ENCODE results near the gene SULT2B1. TPM values are rescaled to one million over a fixed set of nuclear protein-coding genes. Genes with fewer than 3 reads are reported as not detected.

The SULT2B1 gene
- total and polyA plus RNA-seq, 2 donors (not counting 1 experiment from before 2014, with no cell fraction given): 0.10 to 0.33 TPM

- Histone ChIP-seq H3K27me3 (ENCODE audit: control insufficient read depth, insufficient read depth, low read length) (no peaks in the 10 kb centered on the region), H3K4me1 (ENCODE audit: control insufficient read depth, extremely low read depth, insufficient read depth, low read length) (no peaks in the 10 kb centered on the region), H3K36me3 (ENCODE audit: control insufficient read depth, insufficient read depth, low read length) (no peaks in the 10 kb centered on the region), H2AFZ (ENCODE audit: low read length) (no peak overlapping the region), H3K4me3 (replicated peaks in 1 of 4; ENCODE audit: control extremely low read depth in 1 of 4, insufficient read depth in 1 of 4, low read depth in 3 of 4, low read length in 4 of 4) (no peak overlapping the region), H3K9me3 (ENCODE audit: control insufficient read depth, insufficient read depth, low read depth, low read length) (no peaks in the 10 kb centered on the region), H3K27ac (ENCODE audit: insufficient read depth, low read length) (no peak overlapping the region), H3K79me2 (ENCODE audit: control insufficient read depth, insufficient read depth, low read length) (no peaks in the 10 kb centered on the region), H3K4me2 (ENCODE audit: extremely low read depth, insufficient read depth, low read length) (no peak overlapping the region), H3K9ac (ENCODE audit: insufficient read depth, low read length) (no peak overlapping the region), H4K20me1 (ENCODE audit: control insufficient read depth, extremely low read depth, insufficient read depth, low read length) (no peaks in the 10 kb centered on the region)
- no peak for DNase-seq (ENCODE audit: low read depth in 2 of 2)
- TF ChIP-seq EZH2 (IDR thresholded peaks at IDR 0.05; ENCODE audit: low read length, missing control alignments) (no peak), CTCF (conservative IDR thresholded peaks at IDR 0.05 in 1 of 2, IDR thresholded peaks at IDR 0.05 in 1 of 2; ENCODE audit: low read depth in 1 of 2, low read length in 2 of 2) (no peak)
These were observed 39.0 kb downstream of the SULT2B1 start for GRCh38 chr19:48591021-48591420.

- Histone ChIP-seq H4K20me1 (ENCODE audit: control insufficient read depth, extremely low read depth, insufficient read depth, low read length) (no peaks in the 10 kb centered on the region), H3K79me2 (ENCODE audit: control insufficient read depth, insufficient read depth, low read length) (no peaks in the 10 kb centered on the region), H2AFZ (ENCODE audit: low read length) (no peak overlapping the region), H3K4me1 (ENCODE audit: control insufficient read depth, extremely low read depth, insufficient read depth, low read length) (no peaks in the 10 kb centered on the region), H3K36me3 (ENCODE audit: control insufficient read depth, insufficient read depth, low read length) (no peaks in the 10 kb centered on the region), H3K27ac (ENCODE audit: insufficient read depth, low read length) (no peak overlapping the region), H3K9ac (ENCODE audit: insufficient read depth, low read length) (no peak overlapping the region), H3K27me3 (ENCODE audit: control insufficient read depth, insufficient read depth, low read length) (no peaks in the 10 kb centered on the region), H3K9me3 (ENCODE audit: control insufficient read depth, insufficient read depth, low read depth, low read length) (no peaks in the 10 kb centered on the region), H3K4me3 (replicated peaks in 1 of 4; ENCODE audit: control extremely low read depth in 1 of 4, insufficient read depth in 1 of 4, low read depth in 3 of 4, low read length in 4 of 4) (no peak overlapping the region), H3K4me2 (ENCODE audit: extremely low read depth, insufficient read depth, low read length) (no peak overlapping the region)
- DNase-seq (ENCODE audit: low read depth in 2 of 2): no peak
- no peak for TF ChIP-seq EZH2 (IDR thresholded peaks at IDR 0.05; ENCODE audit: low read length, missing control alignments)
- TF ChIP-seq CTCF (conservative IDR thresholded peaks at IDR 0.05 in 1 of 2, IDR thresholded peaks at IDR 0.05 in 1 of 2; ENCODE audit: low read depth in 1 of 2, low read length in 2 of 2): no peak
These were observed 43.2 kb downstream of the SULT2B1 start for GRCh38 chr19:48595171-48595570.

- H2AFZ ChIP-seq (ENCODE audit: low read length): no peak overlapping the region
- H4K20me1 ChIP-seq (ENCODE audit: control insufficient read depth, extremely low read depth, insufficient read depth, low read length): no peaks in the 10 kb centered on the region
- no peak for DNase-seq (ENCODE audit: low read depth in 2 of 2)
- no peaks in the 10 kb centered on the region for H3K36me3 ChIP-seq (ENCODE audit: control insufficient read depth, insufficient read depth, low read length)
- no peaks in the 10 kb centered on the region for H3K9me3 ChIP-seq (ENCODE audit: control insufficient read depth, insufficient read depth, low read depth, low read length)
- no peaks in the 10 kb centered on the region for H3K27me3 ChIP-seq (ENCODE audit: control insufficient read depth, insufficient read depth, low read length)
- H3K9ac ChIP-seq (ENCODE audit: insufficient read depth, low read length): no peak overlapping the region
- H3K4me2 ChIP-seq (ENCODE audit: extremely low read depth, insufficient read depth, low read length): no peak overlapping the region
- H3K4me1 ChIP-seq (ENCODE audit: control insufficient read depth, extremely low read depth, insufficient read depth, low read length): no peaks in the 10 kb centered on the region
- no peak for TF ChIP-seq EZH2 (IDR thresholded peaks at IDR 0.05; ENCODE audit: low read length, missing control alignments)
- TF ChIP-seq CTCF (conservative IDR thresholded peaks at IDR 0.05 in 1 of 2, IDR thresholded peaks at IDR 0.05 in 1 of 2; ENCODE audit: low read depth in 1 of 2, low read length in 2 of 2): no peak
- H3K27ac ChIP-seq (ENCODE audit: insufficient read depth, low read length): no peak overlapping the region
- H3K4me3 ChIP-seq (replicated peaks in 1 of 4; ENCODE audit: control extremely low read depth in 1 of 4, insufficient read depth in 1 of 4, low read depth in 3 of 4, low read length in 4 of 4): no peak overlapping the region
- H3K79me2 ChIP-seq (ENCODE audit: control insufficient read depth, insufficient read depth, low read length): no peaks in the 10 kb centered on the region
These were observed 43.9 kb downstream of the SULT2B1 start for GRCh38 chr19:48595833-48596232.

All from fibroblast of lung (primary cell).